HFFc6 (cell line): Measurements from ENCODE around the gene CNNM1. TPM values are rescaled to one million over a fixed set of nuclear protein-coding genes. Genes with fewer than 3 reads are reported as not detected.

Source experiments
- DNase-seq: peaks from one replicate; pipeline ENCODE4 v3.0.0-alpha.2; 2018
- H3K27ac Mint-ChIP-seq: 2 replicates; pipeline ENCODE4 v1.8.0; 2020; ENCODE audit warnings: mild to moderate bottlenecking, mixed read lengths
- H3K27me3 Mint-ChIP-seq: 2 replicates; pipeline ENCODE4 v1.8.0; 2021; ENCODE audit warnings: mild to moderate bottlenecking, moderate library complexity, mixed read lengths; ENCODE audit not compliant: insufficient read depth
- H3K36me3 Mint-ChIP-seq: 2 replicates; pipeline ENCODE4 v1.8.0; 2021; ENCODE audit warnings: low read depth, mixed read lengths
- H3K4me1 Mint-ChIP-seq: 2 replicates; pipeline ENCODE4 v1.8.0; 2020; ENCODE audit warnings: low read depth, mixed read lengths
- H3K4me3 Mint-ChIP-seq: 2 replicates; pipeline ENCODE4 v1.8.0; 2020; ENCODE audit warnings: mild to moderate bottlenecking, moderate library complexity, mixed read lengths
- H3K9me3 Mint-ChIP-seq: 2 replicates; pipeline ENCODE4 v1.8.0; 2020; ENCODE audit warnings: mild to moderate bottlenecking, mixed read lengths
- total RNA-seq, 6 experiments: library from RNA; stranded (reverse); fragmentation: NEBNext Ultra II Directional; extraction: Animal tissue kit (Norgen Biotek cat#: 25700); gene quantifications; 2 replicates in 1 of 6; 3 replicates in 5 of 6; pipeline ENCODE4 v1.2.3, GENCODE V29; 2021
- TF ChIP-seq, protein P1 (sequence below): fragments of 200-600 bp; sonication (generic); IDR thresholded peaks from 2 replicates; pipeline ENCODE4 v1.5.0; 2021; ENCODE audit warnings: antibody characterized with exemption, mild to moderate bottlenecking

The CNNM1 gene
- total RNA-seq, 6 experiments from 2014 or later: 3.0 to 4.6 (median 3.3) TPM

DNA sequence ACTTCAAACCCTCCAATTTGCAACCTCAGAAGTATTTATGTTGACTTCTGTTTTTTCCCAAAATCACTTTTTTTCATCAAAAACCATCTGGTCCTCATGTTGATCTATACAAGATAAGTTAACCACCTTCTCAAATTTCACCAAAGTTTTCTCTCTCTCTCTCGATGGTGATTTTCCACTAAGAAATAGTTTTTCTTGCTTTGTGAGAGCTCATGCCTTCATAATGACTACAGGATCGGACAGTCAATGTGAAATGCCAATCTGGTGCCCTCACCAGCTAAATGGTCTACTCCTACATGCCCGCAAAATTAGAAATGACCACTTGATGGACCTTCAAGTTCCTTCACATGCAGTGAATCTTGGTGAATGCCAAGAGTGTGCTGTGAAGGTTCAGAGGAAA is 40.4 kb downstream of the CNNM1 start:
- Mint-ChIP-seq H3K27me3 (no peaks in the 10 kb centered on the region), H3K27ac (peak overlapping the region; percentile 86), H3K9me3 (no peaks in the 10 kb centered on the region), H3K4me1 (peaks cover 98% of the 10 kb centered on the region), H3K4me3 (peak overlapping the region; percentile 71), H3K36me3 (no peaks in the 10 kb centered on the region)
- peak; percentile 92 for DNase-seq
- TF ChIP-seq, protein P1, sequence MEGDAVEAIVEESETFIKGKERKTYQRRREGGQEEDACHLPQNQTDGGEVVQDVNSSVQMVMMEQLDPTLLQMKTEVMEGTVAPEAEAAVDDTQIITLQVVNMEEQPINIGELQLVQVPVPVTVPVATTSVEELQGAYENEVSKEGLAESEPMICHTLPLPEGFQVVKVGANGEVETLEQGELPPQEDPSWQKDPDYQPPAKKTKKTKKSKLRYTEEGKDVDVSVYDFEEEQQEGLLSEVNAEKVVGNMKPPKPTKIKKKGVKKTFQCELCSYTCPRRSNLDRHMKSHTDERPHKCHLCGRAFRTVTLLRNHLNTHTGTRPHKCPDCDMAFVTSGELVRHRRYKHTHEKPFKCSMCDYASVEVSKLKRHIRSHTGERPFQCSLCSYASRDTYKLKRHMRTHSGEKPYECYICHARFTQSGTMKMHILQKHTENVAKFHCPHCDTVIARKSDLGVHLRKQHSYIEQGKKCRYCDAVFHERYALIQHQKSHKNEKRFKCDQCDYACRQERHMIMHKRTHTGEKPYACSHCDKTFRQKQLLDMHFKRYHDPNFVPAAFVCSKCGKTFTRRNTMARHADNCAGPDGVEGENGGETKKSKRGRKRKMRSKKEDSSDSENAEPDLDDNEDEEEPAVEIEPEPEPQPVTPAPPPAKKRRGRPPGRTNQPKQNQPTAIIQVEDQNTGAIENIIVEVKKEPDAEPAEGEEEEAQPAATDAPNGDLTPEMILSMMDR: no peak

DNA sequence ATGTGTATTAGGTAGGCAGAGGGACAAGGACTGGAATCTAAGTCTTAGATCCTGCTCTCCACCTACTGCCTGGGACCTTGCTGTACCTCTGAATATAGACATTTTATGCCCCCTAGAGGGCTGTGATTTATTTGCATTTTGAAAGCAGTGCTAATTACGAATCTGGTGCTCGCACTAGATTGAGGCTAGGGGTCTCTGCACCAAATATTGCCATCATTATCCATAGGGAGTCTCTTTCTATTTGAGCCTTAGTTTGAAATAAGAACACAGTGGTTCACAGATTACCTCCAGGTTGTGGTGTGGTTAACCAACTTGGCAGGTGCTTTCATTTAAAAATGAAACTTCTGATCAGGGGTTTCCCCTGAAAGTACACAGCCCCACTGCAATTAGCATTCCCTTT is 41.8 kb downstream of the CNNM1 start:
- DNase-seq: peak; percentile 66
- no peaks in the 10 kb centered on the region for H3K36me3 Mint-ChIP-seq
- TF ChIP-seq, protein P1: peak; percentile 80
- H3K27me3 Mint-ChIP-seq: no peaks in the 10 kb centered on the region
- H3K27ac Mint-ChIP-seq: peak overlapping the region; percentile 87
- H3K4me3 Mint-ChIP-seq: peak overlapping the region; percentile 27
- H3K4me1 Mint-ChIP-seq: peaks cover 97% of the 10 kb centered on the region
- no peaks in the 10 kb centered on the region for H3K9me3 Mint-ChIP-seq

GRCh38 chr10:99372546-99373271 is 43.6 kb downstream of the CNNM1 start:
- H3K4me3 Mint-ChIP-seq: peak overlapping the region; percentile 45
- TF ChIP-seq, protein P1: no peak
- no peaks in the 10 kb centered on the region for H3K9me3 Mint-ChIP-seq
- peak overlapping the region; percentile 87 for H3K27ac Mint-ChIP-seq
- H3K4me1 Mint-ChIP-seq: peaks cover 81% of the 10 kb centered on the region
- H3K27me3 Mint-ChIP-seq: no peaks in the 10 kb centered on the region
- no peaks in the 10 kb centered on the region for H3K36me3 Mint-ChIP-seq
- DNase-seq: peak; percentile 74

GRCh38 chr10:99374526-99374925 is 45.4 kb downstream of the CNNM1 start:
- H3K27ac Mint-ChIP-seq: peak overlapping the region; percentile 18

DNA sequence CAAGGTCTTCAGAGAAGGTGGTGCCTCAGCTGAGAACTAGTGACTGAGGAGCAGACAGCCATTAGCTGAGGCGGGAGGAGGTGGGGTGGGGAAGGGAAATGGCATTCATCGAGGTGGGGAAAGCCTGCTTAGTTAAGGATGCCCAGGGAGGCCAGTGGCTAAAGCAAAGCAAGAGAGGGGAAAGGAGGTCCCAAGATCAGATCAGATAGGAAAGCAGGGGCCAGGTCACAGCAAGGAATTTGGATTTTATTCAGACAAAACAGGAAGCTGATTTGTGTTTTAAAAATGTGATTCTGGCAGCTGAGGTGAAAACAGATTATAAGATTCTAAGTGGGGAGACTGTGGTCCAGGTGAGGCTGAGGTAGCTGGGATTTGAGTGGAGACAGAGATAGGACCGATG is 45.8 kb downstream of the CNNM1 start:
- H3K27ac Mint-ChIP-seq: peak overlapping the region; percentile 18; the same call in 1 of the 2 replicates
- H3K4me1 Mint-ChIP-seq: peaks cover 59% of the 10 kb centered on the region
- H3K4me3 Mint-ChIP-seq: no peak overlapping the region
- no peak for DNase-seq
- H3K9me3 Mint-ChIP-seq: no peaks in the 10 kb centered on the region
- TF ChIP-seq, protein P1: no peak
- H3K36me3 Mint-ChIP-seq: no peaks in the 10 kb centered on the region
- H3K27me3 Mint-ChIP-seq: no peaks in the 10 kb centered on the region

More at GRCh38 chr10:99374526-99374925, 45.4 kb downstream of the CNNM1 start:
- Mint-ChIP-seq H3K4me1 (peaks cover 63% of the 10 kb centered on the region), H3K36me3 (no peaks in the 10 kb centered on the region), H3K27me3 (no peaks in the 10 kb centered on the region), H3K4me3 (no peak overlapping the region), H3K9me3 (no peaks in the 10 kb centered on the region)
- TF ChIP-seq, protein P1: no peak
- peak; percentile 25 for DNase-seq
